Measurements from ENCODE around the gene RGS7.

RGS7 gene

GRCh38 chr1:241336335-241336734 is 20.7 kb downstream of the RGS7 start:
- H3K4me3 ChIP-seq (ENCODE audit: low read depth, low read length): no peak overlapping the region
- no peak for TF ChIP-seq CTCF (IDR thresholded peaks at IDR 0.05; ENCODE audit: insufficient read depth, low read depth, low read length, missing control alignments)
- DNase-seq (ENCODE audit: low read depth): no peak

DNA sequence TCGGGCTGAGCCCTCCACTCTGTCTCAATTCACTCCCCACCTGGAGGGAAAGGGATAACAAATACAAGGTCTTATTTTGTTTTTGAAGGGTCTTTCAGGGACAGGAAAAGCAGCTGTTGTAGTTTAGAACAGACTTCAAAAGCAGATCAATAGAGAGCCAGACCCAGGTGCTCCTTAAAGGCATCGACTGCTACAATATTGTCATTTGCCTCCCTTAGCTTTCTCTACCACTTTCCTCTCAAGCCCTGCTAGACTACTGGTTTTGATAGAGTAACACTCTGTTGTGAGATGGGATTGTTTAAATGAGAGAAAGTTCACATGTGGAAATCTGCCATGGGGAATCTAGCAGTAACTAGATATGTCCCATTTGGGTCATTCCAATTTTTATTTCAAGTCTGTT is 24.0 kb downstream of the RGS7 start:
- no peak for TF ChIP-seq CTCF (IDR thresholded peaks at IDR 0.05; ENCODE audit: insufficient read depth, low read depth, low read length, missing control alignments)
- no peak overlapping the region for H3K4me3 ChIP-seq (ENCODE audit: low read depth, low read length)
- no peak for DNase-seq (ENCODE audit: low read depth)

- H3K4me3 ChIP-seq (ENCODE audit: low read depth, low read length): no peak overlapping the region
- no peak for TF ChIP-seq CTCF (IDR thresholded peaks at IDR 0.05; ENCODE audit: insufficient read depth, low read depth, low read length, missing control alignments)
- no peak for DNase-seq (ENCODE audit: low read depth)
These were observed 25.0 kb downstream of the RGS7 start for GRCh38 chr1:241332037-241332409.

- H3K4me3 ChIP-seq (ENCODE audit: low read depth, low read length): no peak overlapping the region
- no peak for TF ChIP-seq CTCF (IDR thresholded peaks at IDR 0.05; ENCODE audit: insufficient read depth, low read depth, low read length, missing control alignments)
- DNase-seq (ENCODE audit: low read depth): no peak
These were observed 25.5 kb downstream of the RGS7 start for GRCh38 chr1:241331328-241332036.

- H3K4me3 ChIP-seq (ENCODE audit: low read depth, low read length): no peak overlapping the region
- no peak for TF ChIP-seq CTCF (IDR thresholded peaks at IDR 0.05; ENCODE audit: insufficient read depth, low read depth, low read length, missing control alignments)
- no peak for DNase-seq (ENCODE audit: low read depth)
These were observed 26.2 kb downstream of the RGS7 start for GRCh38 chr1:241330619-241331327.

- no peak overlapping the region for H3K4me3 ChIP-seq (ENCODE audit: low read depth, low read length)
- no peak for DNase-seq (ENCODE audit: low read depth)
- no peak for TF ChIP-seq CTCF (IDR thresholded peaks at IDR 0.05; ENCODE audit: insufficient read depth, low read depth, low read length, missing control alignments)
These were observed 31.5 kb downstream of the RGS7 start for GRCh38 chr1:241325456-241325855.
